HG02973 (cell line): ENCODE measurements around the gene SPATS1.

ENCODE experiments used
- ATAC-seq: cut with Tn5 transposase; IDR thresholded peaks from one replicate; pipeline ENCODE4 v1.9.1; 2021; ENCODE audit warnings: moderate library complexity; ENCODE audit not compliant: unreplicated experiment

Gene SPATS1

GRCh38 chr6:44387346-44388134, 45.1 kb downstream of the SPATS1 start, which contains the start of gene CDC5L:
CDC5L (plus strand) TSS chr6:44387706; CDS start chr6:44387824, 118 bp downstream.
- ATAC-seq = peak; percentile 86

- ATAC-seq = peak; percentile 3
Measured at GRCh38 chr6:44388135-44388487, 45.7 kb downstream of the SPATS1 start.

- ATAC-seq = no peak
Measured at GRCh38 chr6:44388887-44389286, 46.4 kb downstream of the SPATS1 start.

- no peak for ATAC-seq
Measured at GRCh38 chr6:44390158-44390683, 47.8 kb downstream of the SPATS1 start.
